ENCODE results near the gene ITGB3BP.

The ITGB3BP gene

DNA sequence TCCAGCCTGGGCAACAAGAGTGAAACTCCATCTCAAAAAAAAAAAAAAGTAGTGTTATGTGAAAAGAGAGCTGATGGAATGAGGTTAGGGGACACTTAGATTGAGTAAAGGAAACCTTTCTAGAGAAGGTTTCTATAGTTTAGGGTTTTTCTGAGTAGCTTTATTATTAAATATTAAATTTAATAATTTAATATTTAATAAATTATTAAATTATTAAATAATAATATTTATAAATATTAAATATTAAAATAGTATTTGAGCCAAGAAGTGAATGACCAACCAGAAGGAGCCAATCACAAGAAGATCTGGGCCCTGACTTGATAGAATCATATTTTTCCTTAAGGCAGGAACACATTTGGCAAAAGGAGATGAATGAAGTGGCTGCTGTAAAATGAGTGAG is 104.9 kb downstream of the ITGB3BP start:
- DNase-seq (ENCODE audit: low spot score), result no peak

DNA sequence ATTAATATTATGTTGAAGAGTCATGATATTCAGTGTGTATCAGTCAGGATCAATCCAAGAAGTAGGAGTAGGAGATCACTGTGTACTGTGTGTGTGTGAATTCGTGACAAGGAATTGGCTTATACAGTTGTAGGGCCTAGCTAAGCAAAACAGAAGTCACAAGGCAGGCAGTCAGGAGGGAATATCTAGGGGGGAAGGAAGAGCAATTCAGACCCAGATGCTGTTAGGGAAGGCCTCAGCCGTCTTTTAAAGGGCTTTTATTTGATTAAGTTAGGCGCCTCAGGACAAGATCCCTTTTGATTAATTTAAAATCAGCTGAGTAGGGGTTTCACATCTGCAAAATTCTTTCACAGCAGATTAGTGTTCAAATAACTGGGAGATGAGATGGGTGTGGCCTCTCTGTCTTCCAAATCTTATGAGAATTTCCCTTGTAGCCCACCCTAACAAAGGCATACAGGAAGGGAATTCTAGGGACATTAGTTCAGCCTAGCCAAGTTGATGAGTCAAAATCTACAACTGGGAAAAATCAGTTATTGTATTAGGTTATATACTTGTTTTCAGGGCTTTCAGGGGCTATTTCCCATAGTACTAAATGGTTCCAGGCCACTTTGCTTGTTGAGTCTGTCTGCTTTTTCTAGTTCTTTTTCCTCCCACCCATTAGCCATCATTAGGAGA is 108.2 kb downstream of the ITGB3BP start:
- DNase-seq (ENCODE audit: low spot score), result no peak

DNA sequence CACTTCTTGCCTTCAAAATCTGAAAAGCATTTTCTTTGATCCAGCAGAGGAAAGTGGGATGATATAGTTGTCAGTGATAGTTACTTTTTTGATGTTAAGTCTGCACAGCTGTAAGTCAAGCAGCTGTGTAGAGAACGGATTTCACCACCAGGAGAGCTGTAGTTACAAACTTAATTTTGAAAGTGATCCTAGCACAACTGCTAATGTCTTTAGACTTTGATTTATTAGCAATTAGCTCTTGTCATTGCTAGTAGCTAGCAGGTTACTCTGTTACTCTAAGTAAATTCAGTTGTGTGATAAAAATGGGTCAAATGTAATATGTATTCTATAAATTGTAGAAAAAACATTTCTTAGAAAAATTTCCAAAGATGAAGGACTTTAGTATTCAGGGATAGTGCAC is 109.6 kb downstream of the ITGB3BP start:
- peak; percentile 19 for DNase-seq (ENCODE audit: low spot score)

DNA sequence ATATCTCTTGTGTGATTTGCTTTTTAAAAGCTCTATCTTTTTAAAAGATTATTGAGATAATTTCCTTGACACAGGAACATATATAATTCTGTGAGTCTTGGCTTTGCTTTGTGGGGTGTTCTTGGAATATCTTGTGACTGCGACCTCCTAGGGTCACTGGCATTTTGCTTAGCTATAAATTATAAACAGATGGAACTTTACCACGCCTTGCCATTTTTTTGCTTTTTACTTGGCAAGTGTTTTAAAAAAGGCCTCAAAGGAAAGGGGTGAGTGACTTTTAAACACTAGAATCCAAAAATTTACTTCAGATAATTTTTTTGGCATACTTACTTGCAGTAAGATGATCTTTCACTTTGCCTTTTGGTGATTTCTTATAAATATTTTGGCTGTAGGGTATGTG is 112.0 kb downstream of the ITGB3BP start:
- DNase-seq (ENCODE audit: low spot score), result no peak

DNA sequence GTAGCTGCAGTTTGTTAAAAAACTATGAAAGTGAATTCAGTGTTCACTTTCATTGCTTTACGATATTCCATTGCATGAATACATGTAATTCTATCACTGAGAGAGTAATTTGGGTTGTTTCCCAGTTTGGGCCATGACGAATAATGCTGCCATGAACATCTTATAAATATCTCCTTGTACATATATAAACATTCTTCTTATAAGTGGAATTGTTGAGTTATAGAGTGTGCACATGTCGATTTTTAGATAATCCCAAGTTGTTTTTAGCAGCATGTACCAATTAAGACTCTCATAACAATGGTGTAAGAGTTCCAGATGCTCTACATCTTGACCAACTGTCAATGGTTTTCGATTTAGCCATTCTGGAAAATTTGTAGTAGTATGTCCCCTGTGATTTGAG is 114.7 kb downstream of the ITGB3BP start:
- no peak for DNase-seq (ENCODE audit: low spot score)

DNA sequence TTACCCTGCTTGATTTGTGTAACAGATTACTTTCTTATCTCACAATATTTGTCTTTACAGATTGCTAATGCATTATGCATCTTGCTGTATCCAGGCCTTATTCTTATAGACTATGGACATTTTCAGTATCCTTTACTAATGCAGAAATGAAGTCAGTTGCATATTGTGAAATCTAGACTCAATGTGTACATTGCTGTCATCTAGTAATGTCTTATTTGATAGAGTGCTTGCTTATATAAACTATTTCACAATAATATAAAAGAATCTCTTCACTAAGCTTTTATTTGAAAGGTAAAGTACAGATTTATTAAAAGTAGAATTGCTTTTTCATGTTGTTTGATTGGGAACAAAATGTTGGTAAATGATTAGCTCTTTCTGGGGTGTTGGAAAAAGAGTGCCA is 116.0 kb downstream of the ITGB3BP start:
- DNase-seq (ENCODE audit: low spot score), result no peak

DNA sequence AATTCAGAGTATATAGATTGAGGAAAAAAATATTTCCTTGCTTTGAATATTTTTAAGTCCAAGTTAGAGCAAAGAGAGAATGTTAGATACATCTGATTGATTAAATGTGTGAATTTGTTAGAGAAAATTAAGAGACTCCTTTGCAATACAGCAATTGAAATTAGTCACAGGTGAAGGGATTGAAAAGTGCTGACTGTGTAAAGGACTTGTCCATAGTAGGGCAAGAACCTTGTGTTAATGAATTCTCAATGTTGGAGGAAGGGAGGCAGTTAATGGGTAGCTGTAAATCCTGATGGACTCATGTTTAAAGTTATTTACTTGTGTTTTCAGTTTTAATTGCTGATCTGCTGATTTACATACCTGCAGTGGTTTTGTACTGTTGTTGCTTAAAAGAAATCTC is 117.0 kb downstream of the ITGB3BP start:
- no peak for DNase-seq (ENCODE audit: low spot score)

DNA sequence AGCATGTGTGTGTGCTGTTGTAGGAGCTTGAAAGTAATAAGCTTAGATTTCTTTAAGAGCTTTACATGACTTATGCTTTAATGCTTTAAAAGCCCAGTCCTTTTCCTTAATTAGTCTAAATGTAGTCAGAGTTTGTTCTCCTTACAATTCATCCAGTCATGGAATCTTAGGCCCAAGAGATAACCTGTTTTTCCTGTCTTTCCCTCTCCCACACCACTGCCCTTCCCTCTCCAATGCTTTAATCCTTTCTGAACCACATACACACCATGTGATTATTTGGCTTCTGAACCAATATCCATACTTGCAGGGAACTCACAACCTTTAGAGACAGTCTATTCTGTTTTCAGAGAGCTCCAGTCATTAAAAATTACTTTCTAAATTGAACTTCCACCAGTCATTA is 118.0 kb downstream of the ITGB3BP start:
- DNase-seq (ENCODE audit: low spot score), result no peak

DNA sequence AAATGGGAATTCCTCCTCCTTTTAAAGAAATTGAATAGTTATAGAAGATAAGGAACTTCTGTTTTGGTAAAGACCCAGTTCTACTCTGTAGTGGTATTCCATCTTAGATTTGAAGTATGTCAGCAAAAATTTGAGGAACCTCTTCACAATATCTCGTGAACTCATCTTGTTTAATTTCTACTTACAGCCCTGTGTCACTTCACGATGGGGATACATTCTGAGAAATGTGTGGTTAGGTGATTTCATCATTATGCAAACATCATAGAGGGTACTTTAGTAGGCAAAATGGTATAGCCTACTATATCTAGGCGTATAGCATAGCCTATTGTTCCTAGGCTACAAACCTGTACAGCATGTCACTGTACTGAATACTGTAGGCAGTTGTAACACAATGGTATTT is 119.6 kb downstream of the ITGB3BP start:
- DNase-seq (ENCODE audit: low spot score), result no peak

DNA sequence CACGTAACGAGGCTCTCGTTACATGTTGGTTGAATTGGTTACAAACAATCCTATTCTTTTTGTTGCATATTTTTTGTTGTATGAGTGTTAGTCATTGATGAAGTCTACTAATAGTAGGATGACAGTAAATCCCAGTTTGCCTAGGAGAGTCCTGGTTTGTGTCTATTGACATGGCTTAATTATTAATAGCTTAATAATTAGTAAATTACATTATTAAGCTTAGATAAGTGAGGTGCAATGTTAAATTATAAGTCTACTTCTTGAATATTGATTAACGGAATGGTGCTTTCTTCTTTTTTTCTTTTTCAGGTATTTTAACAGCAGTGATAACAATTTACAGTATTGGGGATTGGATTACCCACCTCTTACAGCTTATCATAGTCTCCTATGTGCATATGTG is 121.1 kb downstream of the ITGB3BP start:
- no peak for DNase-seq (ENCODE audit: low spot score)
